Stimulated activated CD8-positive, alpha-beta memory T cell treated with anti-CD3 and anti-CD28 coated beads, Interleukin-2, amount 100 ng/mL, for 48 hours (primary cell): Measurements from ENCODE around the gene ATP10A.

Experiments used
- DNase-seq, 2 donors: peaks; one replicate each; pipeline ENCODE4 v3.0.0-alpha.2; 2020; ENCODE audit warnings: low read depth in 2 of 2

The ATP10A gene

DNA sequence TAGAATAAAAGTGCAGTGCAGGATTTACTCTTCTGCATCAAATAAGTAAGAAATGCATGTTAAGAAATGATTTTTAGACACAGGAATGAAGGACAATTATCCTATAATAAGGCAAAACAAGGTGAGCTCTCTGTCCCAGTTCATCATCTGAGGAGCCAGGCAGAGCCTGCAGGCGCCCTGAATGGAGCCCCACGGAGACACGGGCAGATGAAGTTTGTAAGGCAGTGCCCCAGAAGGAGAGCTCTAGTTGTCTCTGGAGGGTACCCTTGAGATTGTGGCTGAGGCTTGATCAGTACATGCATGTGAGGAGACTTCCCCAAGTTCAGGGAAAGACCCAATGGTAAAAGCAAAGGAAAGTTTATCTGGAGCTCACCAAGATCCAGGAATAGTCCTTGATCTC, 50.3 kb downstream of the ATP10A start:
- DNase-seq = no peak

GRCh38 chr15:25812073-25812472, 51.1 kb downstream of the ATP10A start:
- DNase-seq = no peak

GRCh38 chr15:25811481-25811906, 51.6 kb downstream of the ATP10A start:
- DNase-seq = no peak

GRCh38 chr15:25810631-25811091, 52.5 kb downstream of the ATP10A start:
- no peak for DNase-seq

- no peak for DNase-seq
Observed at GRCh38 chr15:25810154-25810553, 53.0 kb downstream of the ATP10A start.

- DNase-seq = no peak
Observed at GRCh38 chr15:25807063-25807462, 56.1 kb downstream of the ATP10A start.

DNA sequence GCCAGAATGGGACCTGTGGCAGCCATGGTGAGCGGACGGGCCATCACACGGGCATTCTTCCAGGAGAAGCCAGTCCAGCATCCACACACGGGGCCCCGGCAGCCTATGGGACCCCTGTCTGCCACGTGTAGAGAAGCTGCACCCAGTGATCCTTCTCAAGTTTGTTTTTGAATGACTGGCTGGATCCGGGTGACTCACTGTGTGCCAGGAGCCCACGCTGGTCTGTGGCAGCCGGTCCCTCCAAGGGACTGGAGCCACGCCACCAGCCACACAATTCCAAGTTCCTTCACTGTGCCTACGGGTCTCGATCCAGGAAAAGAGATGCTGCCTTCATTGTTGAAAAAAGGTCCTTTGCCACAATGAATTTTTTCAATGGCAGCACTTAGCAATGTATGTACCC, 58.1 kb downstream of the ATP10A start:
- DNase-seq = no peak

DNA sequence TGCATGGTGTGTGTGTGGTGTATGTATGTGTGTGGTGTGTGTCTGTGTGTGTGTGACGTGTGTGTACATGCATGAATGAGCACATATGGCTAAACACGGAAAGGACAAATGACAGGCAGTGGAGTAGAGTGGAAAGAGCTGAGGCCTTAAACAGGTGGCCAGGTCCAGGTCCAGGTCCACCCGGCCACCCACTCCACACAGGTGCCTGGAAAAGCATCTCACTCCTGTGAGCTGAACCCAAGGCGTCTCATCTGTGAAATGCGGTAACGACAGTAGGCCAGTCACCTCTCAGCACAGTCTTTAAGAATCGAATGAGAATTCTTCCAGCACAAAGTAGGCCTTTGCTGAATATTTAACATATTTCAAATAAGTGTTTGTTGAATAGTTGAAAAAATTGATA, 58.7 kb downstream of the ATP10A start:
- no peak for DNase-seq

GRCh38 chr15:25803541-25803940, 59.6 kb downstream of the ATP10A start:
- no peak for DNase-seq

GRCh38 chr15:25803036-25803435, 60.1 kb downstream of the ATP10A start:
- no peak for DNase-seq

DNA sequence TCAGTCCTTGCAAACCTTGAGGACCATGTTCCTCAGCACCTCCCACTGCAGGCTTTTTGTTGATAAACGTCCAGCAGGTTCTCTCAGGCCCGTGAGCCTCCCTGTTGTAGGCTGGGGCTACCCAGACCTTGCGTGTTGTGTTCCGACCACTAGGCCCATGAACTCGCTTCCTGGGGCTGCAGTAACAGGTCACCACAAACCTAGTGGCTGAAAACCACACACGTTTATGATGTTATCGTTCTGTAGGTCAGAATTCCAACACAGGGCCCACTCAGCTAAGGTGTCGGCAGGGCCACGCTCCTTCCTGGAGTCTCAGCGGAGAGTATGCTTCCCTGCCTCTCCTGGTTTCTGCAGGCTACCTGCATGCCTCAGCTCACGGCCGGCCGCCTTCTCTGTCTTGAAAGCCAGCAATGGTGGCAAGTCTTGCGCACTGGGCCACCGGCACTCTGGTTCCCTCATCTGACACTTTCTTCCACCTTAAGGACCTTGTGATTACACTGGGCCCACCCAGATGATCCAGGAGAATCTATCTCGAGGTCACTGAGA, 60.8 kb downstream of the ATP10A start:
- DNase-seq = no peak

DNA sequence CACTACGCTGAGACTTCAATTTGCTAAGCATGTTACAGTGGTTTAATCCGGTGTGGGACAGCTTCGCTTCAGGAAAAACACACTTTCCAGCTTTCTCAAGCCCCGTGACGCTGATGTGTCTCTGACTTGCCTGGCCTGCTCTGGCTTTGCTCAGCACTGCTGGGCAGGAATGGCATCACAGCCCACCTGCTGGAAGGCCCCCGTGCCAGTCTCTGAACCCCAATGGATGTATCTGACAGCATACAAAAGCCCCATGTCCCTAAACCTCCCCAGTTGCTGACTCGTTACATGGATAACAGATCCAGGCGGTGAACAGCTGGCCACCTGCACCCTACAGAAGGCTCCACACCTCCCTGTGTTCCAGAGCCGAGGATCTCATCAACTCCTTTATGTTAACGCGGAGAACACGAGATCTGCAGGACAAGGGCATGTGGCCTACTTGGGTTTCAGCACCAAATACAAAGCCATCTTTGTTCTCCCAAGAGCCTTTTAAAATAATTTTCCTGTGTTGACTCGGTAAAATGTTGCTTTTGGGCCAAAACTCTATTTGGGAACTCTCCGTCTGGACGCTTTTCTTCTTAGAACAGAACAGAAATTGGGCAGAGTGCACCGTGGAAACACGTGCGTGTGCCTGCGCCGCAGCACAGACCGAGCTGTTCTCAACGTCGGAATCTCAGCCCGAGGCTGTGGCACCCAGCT, 61.4 kb downstream of the ATP10A start:
- no peak for DNase-seq

- DNase-seq = no peak
Observed at GRCh38 chr15:25800761-25801515, 62.2 kb downstream of the ATP10A start.

DNA sequence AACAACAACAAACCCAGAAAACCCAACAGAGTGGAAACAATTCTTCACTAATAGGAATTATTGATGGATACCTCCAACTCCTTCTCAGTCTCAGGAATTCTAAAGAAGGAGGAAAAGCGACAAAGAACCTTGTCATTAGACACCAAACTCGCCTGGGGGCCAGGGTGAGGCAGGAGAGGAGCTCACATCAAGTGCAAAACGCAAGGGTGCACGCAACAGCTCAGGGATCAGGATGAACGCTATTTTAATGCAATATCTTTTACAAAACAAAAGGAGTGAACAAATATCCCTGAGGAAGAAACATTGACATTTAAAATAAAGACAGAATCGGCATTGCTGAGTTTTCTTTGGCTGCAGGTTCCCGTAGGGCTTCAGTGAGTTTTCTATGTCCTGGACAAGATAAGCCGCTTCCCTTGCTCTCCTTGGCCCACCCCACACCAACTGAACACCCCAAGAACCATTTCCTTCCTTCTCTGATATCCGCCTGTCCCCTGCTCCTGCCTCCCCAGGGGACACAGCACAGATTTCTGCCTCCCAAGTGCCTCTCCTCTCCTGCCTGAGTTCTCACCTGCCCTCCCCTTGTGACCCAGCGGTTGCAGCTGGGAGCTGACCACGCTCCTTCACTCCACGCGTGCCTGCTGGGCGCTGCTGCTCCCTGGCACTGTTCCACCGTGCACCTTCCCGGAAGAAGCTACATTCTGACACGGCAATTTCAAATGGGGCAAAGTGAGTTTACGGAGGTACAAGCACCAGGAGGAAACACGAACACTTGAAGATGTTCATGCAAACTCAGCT, 63.0 kb downstream of the ATP10A start:
- no peak for DNase-seq

GRCh38 chr15:25797936-25798901, 64.9 kb downstream of the ATP10A start:
- DNase-seq = no peak

DNA sequence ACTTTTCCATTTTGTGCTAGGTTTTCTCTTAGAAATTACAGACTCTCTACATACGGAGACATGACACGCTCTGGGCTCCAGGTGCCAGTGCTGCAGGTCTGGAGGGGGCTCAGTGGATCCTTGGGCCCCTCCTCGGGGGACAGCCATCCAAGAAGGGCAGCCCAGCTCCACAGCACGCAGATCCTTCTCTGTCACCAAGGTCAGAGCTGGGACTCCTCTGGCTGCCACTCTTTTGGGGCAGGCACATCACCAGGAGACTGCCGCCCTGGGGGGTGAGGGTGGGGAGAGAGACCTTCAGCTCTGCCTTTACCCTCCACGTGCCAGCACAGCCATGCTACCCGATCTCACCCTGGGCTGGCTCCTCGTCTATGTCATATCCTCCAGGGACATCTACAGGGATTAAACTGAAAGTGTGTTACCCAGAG, 65.6 kb downstream of the ATP10A start:
- DNase-seq = no peak

DNA sequence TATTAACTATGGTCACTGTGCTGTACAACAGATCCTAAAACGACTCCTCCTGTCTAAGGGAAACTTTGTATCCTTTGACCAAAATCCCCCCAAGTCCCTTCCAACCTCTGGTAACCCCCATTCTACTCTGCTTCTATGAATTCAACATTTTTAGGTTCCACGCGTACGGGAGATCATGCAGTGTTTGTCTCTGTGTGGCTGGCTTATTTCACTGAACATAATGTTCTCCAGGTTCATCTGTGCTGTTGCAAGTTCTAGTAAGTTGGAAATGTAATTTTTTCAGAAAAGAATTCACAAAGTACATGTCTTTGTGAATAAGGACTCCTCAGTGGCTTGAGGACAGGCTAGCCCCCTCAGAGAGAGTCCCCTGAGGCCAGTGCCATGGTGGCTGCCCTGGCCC, 66.1 kb downstream of the ATP10A start:
- DNase-seq = no peak

DNA sequence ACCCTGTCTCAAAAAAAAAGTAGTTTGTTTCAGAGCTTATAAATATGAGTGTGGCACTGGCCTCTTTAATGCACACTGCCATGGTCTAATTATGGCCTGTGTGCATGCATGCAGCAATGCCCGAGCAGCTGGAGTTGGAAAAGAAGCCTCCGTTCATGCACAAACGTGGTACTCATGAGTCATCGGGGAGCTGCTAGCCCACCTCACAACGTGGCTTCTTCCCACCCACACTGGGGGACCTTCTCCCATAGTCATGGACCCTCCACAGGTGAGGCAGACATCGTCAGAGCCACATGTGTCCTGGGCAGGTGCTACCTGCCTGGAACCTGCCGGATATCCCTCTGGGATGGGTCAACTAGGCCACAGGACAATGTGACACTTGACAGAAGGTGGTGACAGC, 66.7 kb downstream of the ATP10A start:
- DNase-seq = no peak

DNA sequence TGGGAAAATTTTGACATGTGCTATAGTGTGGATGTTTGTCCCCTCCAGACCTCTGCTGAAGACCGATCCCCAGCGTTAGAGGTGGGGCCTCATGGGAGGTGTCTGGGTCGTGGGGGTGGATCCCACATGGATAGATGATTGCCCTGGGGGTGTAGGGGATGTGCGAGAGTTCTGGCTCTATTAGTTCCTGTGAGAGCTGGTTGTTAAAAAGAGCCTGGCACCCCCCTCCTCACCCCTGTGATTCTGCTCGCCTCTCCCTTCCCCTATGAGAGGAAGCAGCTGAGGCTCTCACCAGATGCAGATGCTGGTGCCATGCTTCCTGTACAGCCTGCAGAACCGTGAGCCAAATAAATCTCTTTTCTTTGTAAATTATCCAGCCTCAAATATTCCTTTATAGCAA, 67.4 kb downstream of the ATP10A start:
- no peak for DNase-seq

GRCh38 chr15:25795061-25795460, 68.1 kb downstream of the ATP10A start:
- peak in 1 of 2 donors; percentile 13 for DNase-seq
